ENCODE data around the gene SHISA4.

Gene SHISA4

DNA sequence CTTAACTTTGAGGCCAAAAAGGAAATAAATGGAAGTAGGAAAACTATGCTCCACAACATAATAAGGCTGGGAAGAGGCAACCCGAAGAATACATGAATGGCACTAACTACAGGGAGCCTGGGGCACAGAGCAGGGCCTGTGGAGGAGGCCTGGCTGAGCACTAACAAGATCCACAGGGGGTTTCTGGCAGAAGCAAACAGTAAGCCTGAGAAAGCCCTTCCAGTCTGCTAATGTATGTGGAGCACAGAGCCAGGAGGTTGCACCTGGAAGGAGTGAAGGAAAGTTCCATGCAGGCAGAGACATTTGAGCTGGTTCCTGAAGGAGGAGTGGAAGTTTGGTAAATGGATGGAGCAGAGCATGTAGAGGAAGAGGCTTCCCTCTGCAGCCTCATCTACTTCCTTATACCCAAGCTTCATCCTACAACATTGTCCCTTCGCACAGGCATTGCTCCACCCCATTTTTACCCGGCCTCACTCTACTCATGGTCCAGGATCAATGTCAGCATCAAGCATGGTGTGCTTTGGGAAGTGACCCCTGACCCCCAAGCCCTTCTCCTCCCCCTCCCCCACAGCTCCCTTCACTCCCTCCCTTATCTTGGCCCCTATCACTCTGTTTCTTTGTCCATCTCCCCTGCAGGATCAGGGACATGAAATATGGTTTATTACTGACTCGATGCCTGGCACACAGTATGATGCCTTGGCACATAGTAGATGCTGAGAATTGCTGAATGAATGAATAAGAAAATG lies 23.3 kb downstream of the SHISA4 start:
- Histone ChIP-seq H3K36me3 (no peaks in the 10 kb centered on the region), H3K27me3 (ENCODE audit: insufficient read depth, low read depth, severe bottlenecking) (no peaks in the 10 kb centered on the region), H3K4me3 (ENCODE audit: low read depth, low read length) (no peak overlapping the region), H3K27ac (no peak overlapping the region), H3K9me3 (ENCODE audit: severe bottlenecking) (no peaks in the 10 kb centered on the region)
- no peak for DNase-seq
- TF ChIP-seq CTCF (IDR thresholded peaks at IDR 0.05; ENCODE audit: low read depth, low read length) = no peak

- no peak for DNase-seq
- Histone ChIP-seq H3K27me3 (ENCODE audit: insufficient read depth, low read depth, severe bottlenecking) (no peaks in the 10 kb centered on the region), H3K36me3 (no peaks in the 10 kb centered on the region), H3K27ac (no peak overlapping the region), H3K4me3 (ENCODE audit: low read depth, low read length) (no peak overlapping the region), H3K9me3 (ENCODE audit: severe bottlenecking) (no peaks in the 10 kb centered on the region)
- no peak for TF ChIP-seq CTCF (IDR thresholded peaks at IDR 0.05; ENCODE audit: low read depth, low read length)
Observed at GRCh38 chr1:201912832-201913231, 24.1 kb downstream of the SHISA4 start.

DNA sequence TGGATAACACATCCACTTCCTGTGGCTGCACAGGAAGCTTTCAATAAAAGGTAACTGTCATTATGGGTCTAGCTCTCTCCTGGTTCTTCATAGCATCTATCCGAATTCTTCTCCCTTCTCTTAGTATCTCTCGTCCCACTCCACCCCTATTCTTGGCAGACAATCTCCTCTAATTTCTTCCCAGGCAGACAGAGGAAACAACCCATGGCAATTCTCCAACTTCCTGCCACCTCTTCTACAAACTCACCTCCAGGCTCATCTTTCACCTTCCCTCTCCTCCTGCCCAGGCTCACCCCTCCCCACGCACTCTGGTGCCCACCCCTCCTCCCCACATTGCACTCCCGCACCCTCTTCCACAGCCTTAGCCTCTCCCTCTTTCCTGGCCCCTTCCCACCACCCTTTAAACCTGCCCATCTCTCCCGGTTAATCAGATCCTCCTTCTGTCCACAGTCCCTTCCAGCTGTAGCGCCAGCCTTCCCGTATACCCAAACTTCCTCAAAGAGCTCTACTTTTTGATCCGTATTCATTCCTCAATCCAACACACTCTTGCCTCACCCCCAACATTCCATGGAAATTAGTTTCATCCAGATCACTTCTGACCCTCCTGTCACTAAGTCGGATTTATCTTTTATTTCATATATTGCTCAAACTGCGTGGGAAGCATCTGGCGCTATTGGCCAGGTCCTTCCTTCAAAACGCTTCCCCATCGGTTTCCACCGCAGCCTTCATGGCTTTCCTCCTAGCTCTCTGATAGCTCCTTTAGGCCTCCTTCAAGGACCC lies 25.9 kb downstream of the SHISA4 start:
- Histone ChIP-seq H3K9me3 (ENCODE audit: severe bottlenecking) (no peaks in the 10 kb centered on the region), H3K4me3 (ENCODE audit: low read depth, low read length) (no peak overlapping the region), H3K27ac (no peak overlapping the region), H3K36me3 (no peaks in the 10 kb centered on the region), H3K27me3 (ENCODE audit: insufficient read depth, low read depth, severe bottlenecking) (no peaks in the 10 kb centered on the region)
- TF ChIP-seq CTCF (IDR thresholded peaks at IDR 0.05; ENCODE audit: low read depth, low read length) = no peak
- no peak for DNase-seq

DNA sequence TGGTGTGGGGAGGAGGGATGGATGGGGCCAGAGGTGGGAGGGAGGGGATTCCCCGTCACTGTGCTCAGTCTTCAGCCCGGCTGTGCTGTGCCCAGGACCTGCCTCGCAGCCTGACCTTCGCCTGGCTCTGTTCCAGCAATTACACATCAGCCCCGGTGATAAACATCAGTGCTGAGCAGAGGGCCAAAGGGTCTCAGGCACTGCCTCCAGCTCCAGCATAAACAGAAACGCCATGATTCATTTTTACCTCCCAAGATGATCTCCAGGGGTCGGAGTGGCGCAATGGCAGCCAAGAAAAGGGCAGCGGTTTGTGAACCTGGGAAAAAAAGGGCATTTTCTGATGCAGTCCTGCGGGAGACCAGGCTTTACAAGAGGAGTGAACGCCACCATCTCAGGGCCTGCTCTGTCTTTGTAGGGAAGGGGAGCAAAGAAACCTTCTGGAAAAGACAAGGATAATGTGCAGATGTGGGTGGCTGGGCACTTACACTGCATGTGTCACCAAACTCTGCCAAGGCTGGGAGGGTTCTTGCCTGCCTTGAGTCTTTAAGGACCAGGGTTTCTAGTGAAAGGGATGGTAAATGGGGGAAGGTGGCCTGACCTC lies 28.1 kb downstream of the SHISA4 start:
- Histone ChIP-seq H3K27me3 (ENCODE audit: insufficient read depth, low read depth, severe bottlenecking) (no peaks in the 10 kb centered on the region), H3K27ac (no peak overlapping the region), H3K36me3 (no peaks in the 10 kb centered on the region), H3K9me3 (ENCODE audit: severe bottlenecking) (no peaks in the 10 kb centered on the region), H3K4me3 (ENCODE audit: low read depth, low read length) (no peak overlapping the region)
- DNase-seq = no peak
- TF ChIP-seq CTCF (IDR thresholded peaks at IDR 0.05; ENCODE audit: low read depth, low read length) = no peak

- TF ChIP-seq CTCF (IDR thresholded peaks at IDR 0.05; ENCODE audit: low read depth, low read length) = 0 out of 2 replicates have a peak, but pooled peaks have one; percentile 10
- no peak overlapping the region for H3K27ac ChIP-seq
- peaks cover 2% of the 10 kb centered on the region for H3K9me3 ChIP-seq (ENCODE audit: severe bottlenecking)
- no peak overlapping the region for H3K4me3 ChIP-seq (ENCODE audit: low read depth, low read length)
- H3K36me3 ChIP-seq = no peaks in the 10 kb centered on the region
- DNase-seq = no peak
- no peaks in the 10 kb centered on the region for H3K27me3 ChIP-seq (ENCODE audit: insufficient read depth, low read depth, severe bottlenecking)
Observed at GRCh38 chr1:201917362-201918033, 28.8 kb downstream of the SHISA4 start.
